ENCODE data around the gene NUDT8.
"Not testable (repeated sequence)": the region's sequence is repeated elsewhere in the genome, so short reads cannot be mapped to it uniquely, and the experiment has no call there.

NUDT8 gene

GRCh38 chr11:67664696-67665540 is 35.2 kb upstream of the NUDT8 start:
- H3K4me3 ChIP-seq (replicated peaks in 1 of 2; ENCODE audit: low read depth in 2 of 2, low read length in 2 of 2): no peak overlapping the region
- no peak for TF ChIP-seq CTCF (IDR thresholded peaks at IDR 0.05; ENCODE audit: low read depth, low read length)
- no peak for DNase-seq (ENCODE audit: low read depth in 2 of 2)

- DNase-seq (ENCODE audit: low read depth in 2 of 2): no peak
- H3K4me3 ChIP-seq (replicated peaks in 1 of 2; ENCODE audit: low read depth in 2 of 2, low read length in 2 of 2): no peak overlapping the region
- no peak for TF ChIP-seq CTCF (IDR thresholded peaks at IDR 0.05; ENCODE audit: low read depth, low read length)
Observed at GRCh38 chr11:67664213-67664585, 34.5 kb upstream of the NUDT8 start.

DNA sequence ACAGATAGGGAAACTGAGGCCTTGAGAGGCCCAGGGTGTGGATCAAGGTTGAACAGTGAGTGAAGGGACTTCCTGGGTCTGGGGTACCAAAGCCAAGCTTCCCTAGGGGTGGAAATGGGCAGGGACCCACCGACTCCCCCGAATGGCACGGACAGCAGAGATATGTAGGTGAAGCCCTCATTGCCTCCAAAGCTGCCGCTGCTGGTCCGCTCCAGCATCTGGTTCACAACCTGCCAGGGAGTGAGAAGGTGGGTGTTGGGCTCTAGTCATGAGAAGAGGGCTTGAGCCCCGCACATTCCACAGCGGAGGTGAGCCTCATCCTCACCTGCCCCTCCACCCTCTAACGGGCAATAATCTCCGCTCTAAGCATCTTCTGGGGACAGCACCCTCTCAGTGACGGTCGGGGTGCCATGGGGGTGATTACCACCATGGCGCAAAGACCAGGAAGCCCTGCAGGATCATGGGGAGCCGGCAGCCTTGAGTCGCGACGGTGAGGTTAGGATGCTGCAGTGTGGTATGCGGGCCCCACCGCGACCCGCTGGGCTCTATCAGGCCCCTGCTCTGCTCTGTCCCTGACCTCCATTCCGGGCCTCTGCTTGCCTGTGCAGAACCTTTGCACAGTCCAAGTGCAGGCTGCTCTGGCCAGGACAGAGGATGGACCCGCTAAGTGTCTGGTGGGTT is 33.9 kb upstream of the NUDT8 start:
- no peak overlapping the region for H3K4me3 ChIP-seq (replicated peaks in 1 of 2; ENCODE audit: low read depth in 2 of 2, low read length in 2 of 2)
- DNase-seq (ENCODE audit: low read depth in 2 of 2): no peak
- no peak for TF ChIP-seq CTCF (IDR thresholded peaks at IDR 0.05; ENCODE audit: low read depth, low read length)

DNA sequence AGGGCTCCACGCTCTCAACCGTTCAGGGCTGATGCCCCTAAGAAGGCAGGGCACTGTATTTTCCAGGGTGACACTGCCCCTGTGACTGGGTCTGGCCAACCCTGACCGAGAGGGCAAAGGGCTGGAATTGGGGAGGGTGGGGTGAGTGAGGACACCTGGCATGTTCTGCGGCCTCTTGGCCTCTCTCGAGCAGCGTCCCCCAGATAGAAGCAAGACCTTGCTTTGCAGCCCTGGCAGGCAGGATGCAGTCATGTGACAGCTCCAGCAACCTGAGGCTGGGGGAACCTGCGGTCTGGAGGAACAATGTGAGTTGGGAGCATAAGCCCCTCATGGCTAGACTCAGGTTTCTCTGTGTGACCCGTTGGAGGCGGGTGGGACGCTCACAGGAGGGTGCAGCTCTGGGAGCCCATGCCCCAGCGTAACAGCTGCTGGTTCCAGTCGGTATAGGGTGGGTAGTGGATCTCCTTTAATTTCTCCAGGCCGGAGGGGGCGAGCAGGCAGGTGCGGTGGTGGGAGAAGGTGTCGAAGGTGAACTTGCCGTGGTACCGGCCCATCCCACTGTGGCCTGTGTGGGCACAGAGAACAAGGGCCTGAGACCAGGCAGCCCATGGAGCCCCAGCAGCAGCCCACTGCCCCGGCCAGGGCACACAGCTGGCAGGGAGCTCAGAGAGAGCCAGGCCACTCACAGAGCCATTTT is 33.2 kb upstream of the NUDT8 start:
- H3K4me3 ChIP-seq (replicated peaks in 1 of 2; ENCODE audit: low read depth in 2 of 2, low read length in 2 of 2): no peak overlapping the region

DNA sequence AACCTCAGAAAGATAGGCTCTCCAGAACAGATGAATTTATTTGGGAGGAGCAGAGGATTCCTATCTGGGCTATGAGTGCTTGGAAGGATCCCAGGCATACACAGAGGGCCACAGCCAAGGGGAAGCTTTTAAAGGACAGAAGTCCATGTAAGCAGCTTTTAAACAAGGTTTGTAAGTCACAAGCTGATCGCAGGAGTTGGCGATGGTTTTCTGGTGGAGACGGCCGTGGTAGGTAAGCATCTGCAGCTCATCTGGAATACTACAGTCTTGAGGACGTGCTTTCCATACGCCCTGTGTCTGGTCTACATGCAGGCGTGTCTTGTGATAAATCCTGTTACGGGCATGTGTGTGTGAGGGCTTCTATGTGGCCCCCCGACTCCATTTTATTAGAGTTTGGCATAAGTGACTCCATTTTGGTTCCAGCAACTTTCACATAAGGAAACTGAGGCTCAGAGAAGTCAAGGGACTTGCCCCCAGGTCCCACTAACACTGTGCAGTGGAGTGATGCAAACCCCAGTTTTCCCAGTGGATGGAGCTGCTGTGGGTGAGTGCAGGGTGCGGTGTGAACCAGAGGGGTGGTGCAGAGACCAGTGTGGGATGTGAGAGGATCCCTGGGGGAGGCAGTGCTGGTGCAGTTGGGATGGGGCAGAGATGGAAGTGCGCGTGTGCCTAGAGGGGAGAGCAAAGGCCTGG is 32.6 kb upstream of the NUDT8 start:
- no peak overlapping the region for H3K4me3 ChIP-seq (replicated peaks in 1 of 2; ENCODE audit: low read depth in 2 of 2, low read length in 2 of 2)
- no peak for TF ChIP-seq CTCF (IDR thresholded peaks at IDR 0.05; ENCODE audit: low read depth, low read length)
- no peak for DNase-seq (ENCODE audit: low read depth in 2 of 2)

More for the DNA sequence above, 33.2 kb upstream of the NUDT8 start:
- no peak for DNase-seq (ENCODE audit: low read depth in 2 of 2)
- no peak for TF ChIP-seq CTCF (IDR thresholded peaks at IDR 0.05; ENCODE audit: low read depth, low read length)

DNA sequence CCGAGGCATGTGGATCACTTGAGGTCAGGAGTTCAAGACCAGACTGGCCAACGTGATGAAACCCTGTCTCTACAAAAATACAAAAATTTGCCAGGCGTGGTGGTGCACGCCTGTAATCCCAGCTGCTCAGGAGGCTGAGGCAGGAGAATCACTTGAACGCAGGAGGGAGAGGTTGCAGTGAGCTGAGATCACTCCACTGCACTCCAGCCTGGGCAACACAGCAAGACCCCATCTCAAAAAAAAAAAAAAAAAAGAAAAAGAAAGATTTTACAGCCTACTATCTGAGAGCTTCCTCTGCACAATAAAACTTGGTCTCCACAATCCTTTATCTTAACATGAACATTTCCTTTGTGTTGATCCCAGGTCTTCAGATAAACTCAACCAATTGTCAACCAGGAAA is 31.0 kb upstream of the NUDT8 start:
- DNase-seq (ENCODE audit: low read depth in 2 of 2); H3K4me3 ChIP-seq (replicated peaks in 1 of 2; ENCODE audit: low read depth in 2 of 2, low read length in 2 of 2): not testable (repeated sequence)

DNA sequence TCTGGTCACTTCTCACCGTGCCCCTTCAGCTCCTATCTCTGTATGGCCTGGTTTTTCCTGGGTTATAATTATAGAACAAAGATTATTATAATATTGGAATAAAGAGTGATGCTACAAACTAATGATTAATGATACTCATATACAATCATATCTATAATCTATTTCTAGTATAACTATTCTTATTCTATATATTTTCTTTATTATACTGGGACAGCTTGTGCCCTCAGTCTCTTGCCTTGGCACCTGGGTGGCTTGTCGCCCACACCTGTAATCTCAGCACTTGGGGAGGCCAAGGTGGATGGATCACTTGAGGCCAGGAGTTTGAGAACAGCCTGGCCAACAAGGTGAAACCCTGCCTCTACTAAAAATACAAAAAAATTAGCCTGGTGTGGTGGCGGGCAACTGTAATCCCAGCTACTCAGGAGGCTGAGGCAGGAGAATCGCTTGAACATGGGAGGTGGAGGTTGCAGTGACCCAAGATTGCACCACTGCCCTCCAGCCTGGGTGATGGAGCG is 30.0 kb upstream of the NUDT8 start:
- DNase-seq (ENCODE audit: low read depth in 2 of 2); H3K4me3 ChIP-seq (replicated peaks in 1 of 2; ENCODE audit: low read depth in 2 of 2, low read length in 2 of 2): not testable (repeated sequence)
